ENCODE results near the gene STAG1.

The STAG1 gene

GRCh38 chr3:136682740-136683312 lies 69.4 kb downstream of the STAG1 start:
- Histone ChIP-seq H3K4me2 (ENCODE audit: low read depth, low read length, poor library complexity, severe bottlenecking) (no peak overlapping the region), H3K4me3 (ENCODE audit: low read length, poor library complexity, severe bottlenecking) (no peak overlapping the region), H2AFZ (ENCODE audit: low read length) (no peak overlapping the region), H3K9me2 (replicated peaks; ENCODE audit: low read depth, low read length) (no peaks in the 10 kb centered on the region), H3K9me3 (ENCODE audit: insufficient read depth, low read depth, low read length) (no peaks in the 10 kb centered on the region), H3K79me2 (ENCODE audit: insufficient read depth, low read length) (peaks cover 96% of the 10 kb centered on the region), H4K20me1 (ENCODE audit: insufficient read depth, low read length, poor library complexity, severe bottlenecking) (peaks cover 21% of the 10 kb centered on the region), H3K9ac (ENCODE audit: low read depth, low read length, poor library complexity, severe bottlenecking) (no peak overlapping the region), H3K4me1 (ENCODE audit: insufficient read depth, low read length, poor library complexity, severe bottlenecking) (no peaks in the 10 kb centered on the region), H3K27me3 (ENCODE audit: insufficient read depth, low read length, poor library complexity, severe bottlenecking) (no peaks in the 10 kb centered on the region), H3K36me3 (ENCODE audit: insufficient read depth, low read length) (no peaks in the 10 kb centered on the region), H3F3A (ENCODE audit: low read depth) (no peaks in the 10 kb centered on the region)
- no peak for TF ChIP-seq CTCF (conservative IDR thresholded peaks at IDR 0.05; ENCODE audit: low read length)
- TF ChIP-seq EZH2phosphoT487 (IDR thresholded peaks at IDR 0.05; ENCODE audit: borderline replicate concordance), result no peak

GRCh38 chr3:136678981-136679380 lies 73.2 kb downstream of the STAG1 start:
- H3K9me2 ChIP-seq (replicated peaks; ENCODE audit: low read depth, low read length), result no peaks in the 10 kb centered on the region
- H3K9ac ChIP-seq (ENCODE audit: low read depth, low read length, poor library complexity, severe bottlenecking), result no peak overlapping the region
- no peaks in the 10 kb centered on the region for H3K36me3 ChIP-seq (ENCODE audit: insufficient read depth, low read length)
- no peak for TF ChIP-seq CTCF (conservative IDR thresholded peaks at IDR 0.05; ENCODE audit: low read length)
- no peak for TF ChIP-seq EZH2phosphoT487 (IDR thresholded peaks at IDR 0.05; ENCODE audit: borderline replicate concordance)
- H3K4me1 ChIP-seq (ENCODE audit: insufficient read depth, low read length, poor library complexity, severe bottlenecking), result peaks cover 6% of the 10 kb centered on the region
- no peak overlapping the region for H3K4me3 ChIP-seq (ENCODE audit: low read length, poor library complexity, severe bottlenecking)
- no peaks in the 10 kb centered on the region for H3F3A ChIP-seq (ENCODE audit: low read depth)
- H3K79me2 ChIP-seq (ENCODE audit: insufficient read depth, low read length), result peaks cover 92% of the 10 kb centered on the region
- no peaks in the 10 kb centered on the region for H3K27me3 ChIP-seq (ENCODE audit: insufficient read depth, low read length, poor library complexity, severe bottlenecking)
- H2AFZ ChIP-seq (ENCODE audit: low read length), result no peak overlapping the region
- H3K9me3 ChIP-seq (ENCODE audit: insufficient read depth, low read depth, low read length), result no peaks in the 10 kb centered on the region
- peaks cover 12% of the 10 kb centered on the region for H4K20me1 ChIP-seq (ENCODE audit: insufficient read depth, low read length, poor library complexity, severe bottlenecking)
- no peak overlapping the region for H3K4me2 ChIP-seq (ENCODE audit: low read depth, low read length, poor library complexity, severe bottlenecking)

GRCh38 chr3:136676009-136676408 lies 76.2 kb downstream of the STAG1 start:
- no peak for TF ChIP-seq EZH2phosphoT487 (IDR thresholded peaks at IDR 0.05; ENCODE audit: borderline replicate concordance)
- TF ChIP-seq CTCF (conservative IDR thresholded peaks at IDR 0.05; ENCODE audit: low read length), result no peak
- Histone ChIP-seq H3F3A (ENCODE audit: low read depth) (no peaks in the 10 kb centered on the region), H3K9me3 (ENCODE audit: insufficient read depth, low read depth, low read length) (no peaks in the 10 kb centered on the region), H3K27me3 (ENCODE audit: insufficient read depth, low read length, poor library complexity, severe bottlenecking) (no peaks in the 10 kb centered on the region), H4K20me1 (ENCODE audit: insufficient read depth, low read length, poor library complexity, severe bottlenecking) (peaks cover 7% of the 10 kb centered on the region), H2AFZ (ENCODE audit: low read length) (no peak overlapping the region), H3K4me1 (ENCODE audit: insufficient read depth, low read length, poor library complexity, severe bottlenecking) (peaks cover 21% of the 10 kb centered on the region), H3K79me2 (ENCODE audit: insufficient read depth, low read length) (peaks cover 92% of the 10 kb centered on the region), H3K9me2 (replicated peaks; ENCODE audit: low read depth, low read length) (no peaks in the 10 kb centered on the region), H3K4me3 (ENCODE audit: low read length, poor library complexity, severe bottlenecking) (no peak overlapping the region), H3K4me2 (ENCODE audit: low read depth, low read length, poor library complexity, severe bottlenecking) (no peak overlapping the region), H3K9ac (ENCODE audit: low read depth, low read length, poor library complexity, severe bottlenecking) (no peak overlapping the region), H3K36me3 (ENCODE audit: insufficient read depth, low read length) (no peaks in the 10 kb centered on the region)

All from Loucy (cell line).